ENCODE results near the gene MTNR1A.

Gene MTNR1A

DNA sequence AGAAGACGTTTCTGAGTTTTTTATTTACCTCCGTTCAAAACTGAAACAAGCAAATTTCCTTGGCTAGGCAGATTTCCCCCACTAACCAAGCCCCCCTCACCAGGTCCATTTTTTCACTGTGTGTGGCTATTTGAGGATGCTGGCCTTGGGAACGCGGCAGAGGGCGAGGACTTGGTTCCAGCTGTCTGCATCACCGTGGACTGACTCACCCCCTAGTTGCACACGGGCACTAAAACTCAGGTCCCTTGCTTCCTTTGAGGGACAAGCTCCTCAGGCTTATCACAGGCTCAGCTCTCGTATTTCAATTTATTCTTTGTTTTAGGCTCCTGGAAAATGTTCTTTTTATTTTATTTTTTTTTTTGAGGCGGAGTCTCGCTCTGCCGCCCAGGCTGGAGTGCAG is 8.4 kb upstream of the MTNR1A start:
- no peak for DNase-seq (ENCODE audit: low read depth, low spot score)
- no CpG with 5 or more reads among the region's 11 CpGs for WGBS (ENCODE audit: insufficient coverage, insufficient read length)

DNA sequence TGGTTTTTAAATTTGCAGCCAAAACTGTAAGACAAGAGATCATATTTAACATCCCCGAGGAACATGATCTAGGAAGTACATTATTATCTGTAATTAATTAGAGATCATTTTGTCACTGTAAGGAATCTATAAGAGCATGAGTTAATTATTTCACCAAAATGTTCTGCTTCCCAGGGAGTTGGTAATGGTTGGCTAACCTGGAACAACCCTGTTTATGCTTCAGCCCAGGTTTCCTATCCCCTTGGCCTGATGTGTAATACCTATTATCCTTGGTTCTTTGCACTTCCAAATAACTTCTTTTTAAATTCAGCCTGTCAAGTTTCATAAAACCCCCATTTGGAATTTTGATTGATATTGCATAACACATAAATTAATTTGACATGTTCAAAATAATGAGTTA is 6.4 kb upstream of the MTNR1A start:
- no CpG with 5 or more reads among the region's 1 CpG for WGBS (ENCODE audit: insufficient coverage, insufficient read length)

More for the DNA sequence above, 8.4 kb upstream of the MTNR1A start:
- Histone ChIP-seq H3K9me3 (ENCODE audit: control insufficient read depth, insufficient read depth, low read length) (no peaks in the 10 kb centered on the region), H3K4me1 (ENCODE audit: control insufficient read depth, insufficient read depth, low read length) (no peaks in the 10 kb centered on the region), H3K27me3 (ENCODE audit: control insufficient read depth, insufficient read depth, low read length) (no peaks in the 10 kb centered on the region), H3K27ac (ENCODE audit: low read length) (no peak overlapping the region), H3K4me3 (ENCODE audit: low read length) (no peak overlapping the region), H3K36me3 (ENCODE audit: control insufficient read depth, insufficient read depth, low read length) (no peaks in the 10 kb centered on the region)

DNA sequence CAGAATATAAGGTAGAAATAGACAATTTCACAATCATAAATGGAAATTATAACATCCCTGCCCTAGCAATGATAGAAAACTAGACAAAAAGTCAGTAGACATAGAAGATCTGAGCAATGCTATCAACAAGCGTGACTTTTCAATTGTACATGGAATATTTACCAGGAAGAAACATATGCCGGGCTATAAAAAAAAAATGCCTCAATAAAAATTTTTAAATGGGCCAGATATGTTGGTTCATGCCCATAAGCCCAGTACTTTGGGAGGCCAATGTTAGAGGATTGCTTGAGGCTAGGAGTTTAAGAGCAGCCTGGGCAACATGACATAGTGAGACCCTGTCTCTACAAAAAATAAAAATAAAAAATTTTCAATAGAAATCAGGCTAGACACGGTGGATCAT is 5.3 kb upstream of the MTNR1A start:
- WGBS (ENCODE audit: insufficient coverage, insufficient read length), result no CpG with 5 or more reads among the region's 3 CpGs
- DNase-seq (ENCODE audit: low read depth, low spot score), result no peak
- Histone ChIP-seq H3K27ac (ENCODE audit: low read length) (no peak overlapping the region), H3K9me3 (ENCODE audit: control insufficient read depth, insufficient read depth, low read length) (no peaks in the 10 kb centered on the region), H3K36me3 (ENCODE audit: control insufficient read depth, insufficient read depth, low read length) (no peaks in the 10 kb centered on the region), H3K4me3 (ENCODE audit: low read length) (no peak overlapping the region), H3K4me1 (ENCODE audit: control insufficient read depth, insufficient read depth, low read length) (no peaks in the 10 kb centered on the region), H3K27me3 (ENCODE audit: control insufficient read depth, insufficient read depth, low read length) (no peaks in the 10 kb centered on the region; the same call in 1 of the 2 replicates)

More for the DNA sequence above, 6.4 kb upstream of the MTNR1A start:
- no peaks in the 10 kb centered on the region for H3K27me3 ChIP-seq (ENCODE audit: control insufficient read depth, insufficient read depth, low read length)
- H3K4me1 ChIP-seq (ENCODE audit: control insufficient read depth, insufficient read depth, low read length), result no peaks in the 10 kb centered on the region
- no peak for DNase-seq (ENCODE audit: low read depth, low spot score)
- no peaks in the 10 kb centered on the region for H3K9me3 ChIP-seq (ENCODE audit: control insufficient read depth, insufficient read depth, low read length)
- H3K4me3 ChIP-seq (ENCODE audit: low read length), result no peak overlapping the region
- H3K27ac ChIP-seq (ENCODE audit: low read length), result no peak overlapping the region
- H3K36me3 ChIP-seq (ENCODE audit: control insufficient read depth, insufficient read depth, low read length), result no peaks in the 10 kb centered on the region

DNA sequence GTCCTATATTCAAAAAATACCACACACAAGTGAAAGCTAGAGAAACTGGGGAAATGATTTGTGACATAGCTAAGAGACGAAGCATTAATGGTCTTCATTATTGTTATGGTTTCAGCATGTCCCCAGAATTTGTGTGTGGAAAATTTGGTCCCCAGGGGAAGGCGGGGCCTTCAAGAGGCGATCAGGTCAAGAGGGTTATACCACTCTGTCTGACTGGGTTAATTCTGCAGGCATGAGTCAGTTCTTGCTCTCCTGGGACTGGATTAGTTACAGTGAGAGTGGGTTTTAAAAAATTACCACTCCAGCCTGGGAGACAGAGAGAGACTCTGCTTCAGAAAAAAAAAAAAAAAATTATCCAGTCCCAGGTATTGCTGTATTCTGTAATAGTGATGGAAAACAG is 2.1 kb upstream of the MTNR1A start:
- Histone ChIP-seq H3K36me3 (ENCODE audit: control insufficient read depth, insufficient read depth, low read length) (no peaks in the 10 kb centered on the region), H3K4me1 (ENCODE audit: control insufficient read depth, insufficient read depth, low read length) (no peaks in the 10 kb centered on the region), H3K4me3 (ENCODE audit: low read length) (no peak overlapping the region), H3K9me3 (ENCODE audit: control insufficient read depth, insufficient read depth, low read length) (no peaks in the 10 kb centered on the region), H3K27ac (ENCODE audit: low read length) (no peak overlapping the region), H3K27me3 (ENCODE audit: control insufficient read depth, insufficient read depth, low read length) (no peaks in the 10 kb centered on the region; the same call in 1 of the 2 replicates)
- WGBS (ENCODE audit: insufficient coverage, insufficient read length), result no CpG with 5 or more reads among the region's 3 CpGs
- DNase-seq (ENCODE audit: low read depth, low spot score), result no peak

DNA sequence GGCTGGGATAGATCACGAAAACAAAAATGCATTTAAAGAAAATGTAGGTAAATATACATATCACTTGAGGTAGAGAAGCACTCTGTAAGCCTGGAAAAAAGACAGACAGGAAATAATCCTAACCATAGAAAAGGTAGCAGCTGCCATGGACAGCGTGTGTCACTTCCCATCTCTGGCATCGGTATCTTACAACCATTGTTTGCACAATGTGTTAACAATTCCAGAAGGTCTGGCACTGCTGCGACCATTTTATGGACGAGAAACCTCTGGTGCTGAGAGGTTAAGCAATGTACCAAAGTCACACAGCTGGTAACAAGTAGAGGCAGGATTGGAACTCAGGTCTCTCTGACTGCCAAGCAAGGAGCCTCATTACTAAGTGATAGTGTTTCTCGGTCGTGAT is 1.7 kb upstream of the MTNR1A start:
- Histone ChIP-seq H3K27me3 (ENCODE audit: control insufficient read depth, insufficient read depth, low read length) (no peaks in the 10 kb centered on the region; the same call in 1 of the 2 replicates), H3K27ac (ENCODE audit: low read length) (no peak overlapping the region), H3K9me3 (ENCODE audit: control insufficient read depth, insufficient read depth, low read length) (no peaks in the 10 kb centered on the region), H3K36me3 (ENCODE audit: control insufficient read depth, insufficient read depth, low read length) (no peaks in the 10 kb centered on the region), H3K4me3 (ENCODE audit: low read length) (no peak overlapping the region), H3K4me1 (ENCODE audit: control insufficient read depth, insufficient read depth, low read length) (no peaks in the 10 kb centered on the region)
- no CpG with 5 or more reads among the region's 7 CpGs for WGBS (ENCODE audit: insufficient coverage, insufficient read length)
- DNase-seq (ENCODE audit: low read depth, low spot score), result no peak

DNA sequence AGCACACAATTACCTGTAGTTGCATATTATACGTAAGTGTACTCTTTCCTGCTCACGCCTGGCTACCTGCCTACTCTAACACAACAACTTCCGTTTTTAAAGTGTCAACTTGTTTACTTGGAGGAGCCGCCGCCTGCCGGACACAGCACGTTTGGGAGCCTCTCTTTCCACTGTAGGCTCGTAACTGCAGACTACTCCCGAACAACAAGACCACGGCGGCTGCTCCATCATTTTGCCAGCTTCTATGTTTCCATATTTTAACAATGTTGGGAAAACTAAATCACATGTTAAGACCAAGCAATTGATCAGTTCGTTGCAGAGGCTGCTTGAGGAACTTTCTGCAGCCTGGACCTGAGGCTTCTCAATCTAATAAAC is 841 bp downstream of the MTNR1A start:
- Histone ChIP-seq H3K27me3 (ENCODE audit: control insufficient read depth, insufficient read depth, low read length) (no peaks in the 10 kb centered on the region; the same call in 1 of the 2 replicates), H3K4me3 (ENCODE audit: low read length) (peak overlapping the region; percentile 67; the same call in 1 of the 2 replicates), H3K9me3 (ENCODE audit: control insufficient read depth, insufficient read depth, low read length) (no peaks in the 10 kb centered on the region), H3K27ac (ENCODE audit: low read length) (no peak overlapping the region), H3K36me3 (ENCODE audit: control insufficient read depth, insufficient read depth, low read length) (no peaks in the 10 kb centered on the region), H3K4me1 (ENCODE audit: control insufficient read depth, insufficient read depth, low read length) (no peaks in the 10 kb centered on the region)
- no CpG with 5 or more reads among the region's 12 CpGs for WGBS (ENCODE audit: insufficient coverage, insufficient read length)
- no peak for DNase-seq (ENCODE audit: low read depth, low spot score)

DNA sequence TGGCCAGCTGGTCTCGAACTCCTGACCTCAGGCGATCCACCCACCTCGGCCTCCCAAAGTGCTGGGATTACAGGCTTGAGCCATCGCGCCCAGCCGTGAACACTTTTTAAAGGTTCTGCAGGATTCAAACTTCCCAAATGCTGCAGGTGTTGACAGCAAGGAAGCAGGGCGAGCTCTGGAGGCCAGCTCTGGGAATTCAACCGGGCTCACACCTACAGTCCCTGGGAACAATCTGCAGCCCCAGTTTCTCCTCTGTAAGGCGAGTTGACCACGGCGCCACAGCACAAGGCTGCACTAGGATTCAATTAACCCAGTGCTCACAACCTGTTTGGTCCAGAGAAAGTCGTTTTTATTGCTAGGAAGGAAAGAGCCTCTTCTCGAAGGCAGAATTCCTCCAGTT is 1.6 kb downstream of the MTNR1A start:
- no peak for DNase-seq (ENCODE audit: low read depth, low spot score)
- H3K27ac ChIP-seq (ENCODE audit: low read length), result no peak overlapping the region
- no peak overlapping the region for H3K4me3 ChIP-seq (ENCODE audit: low read length)
- no peaks in the 10 kb centered on the region for H3K9me3 ChIP-seq (ENCODE audit: control insufficient read depth, insufficient read depth, low read length)
- WGBS (ENCODE audit: insufficient coverage, insufficient read length), result no CpG with 5 or more reads among the region's 13 CpGs
- H3K4me1 ChIP-seq (ENCODE audit: control insufficient read depth, insufficient read depth, low read length), result no peaks in the 10 kb centered on the region
- no peaks in the 10 kb centered on the region; the same call in 1 of the 2 replicates for H3K27me3 ChIP-seq (ENCODE audit: control insufficient read depth, insufficient read depth, low read length)
- H3K36me3 ChIP-seq (ENCODE audit: control insufficient read depth, insufficient read depth, low read length), result no peaks in the 10 kb centered on the region

DNA sequence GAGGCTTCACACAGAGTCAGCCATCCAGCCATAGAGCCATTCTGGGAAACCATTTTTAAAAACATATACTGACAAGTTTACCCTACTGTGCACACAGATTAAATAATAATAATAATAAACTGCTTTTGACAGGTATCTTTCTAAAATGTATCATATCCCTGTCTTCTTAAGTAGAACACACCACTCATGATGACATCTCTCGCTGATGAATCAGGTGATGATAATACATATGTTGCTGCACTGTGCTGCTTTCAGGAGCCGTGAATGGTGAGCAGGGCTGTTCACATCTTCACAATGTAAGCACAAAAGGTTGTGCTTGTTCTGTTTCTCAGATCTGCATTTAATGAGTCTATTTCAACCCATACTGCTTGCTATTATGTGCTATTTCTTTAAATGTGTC is 3.5 kb downstream of the MTNR1A start:
- Histone ChIP-seq H3K36me3 (ENCODE audit: control insufficient read depth, insufficient read depth, low read length) (no peaks in the 10 kb centered on the region), H3K4me1 (ENCODE audit: control insufficient read depth, insufficient read depth, low read length) (no peaks in the 10 kb centered on the region), H3K9me3 (ENCODE audit: control insufficient read depth, insufficient read depth, low read length) (no peaks in the 10 kb centered on the region), H3K4me3 (ENCODE audit: low read length) (no peak overlapping the region), H3K27me3 (ENCODE audit: control insufficient read depth, insufficient read depth, low read length) (no peaks in the 10 kb centered on the region; the same call in 1 of the 2 replicates), H3K27ac (ENCODE audit: low read length) (no peak overlapping the region)
- no peak for DNase-seq (ENCODE audit: low read depth, low spot score)
- WGBS (ENCODE audit: insufficient coverage, insufficient read length), result no CpG with 5 or more reads among the region's 2 CpGs

DNA sequence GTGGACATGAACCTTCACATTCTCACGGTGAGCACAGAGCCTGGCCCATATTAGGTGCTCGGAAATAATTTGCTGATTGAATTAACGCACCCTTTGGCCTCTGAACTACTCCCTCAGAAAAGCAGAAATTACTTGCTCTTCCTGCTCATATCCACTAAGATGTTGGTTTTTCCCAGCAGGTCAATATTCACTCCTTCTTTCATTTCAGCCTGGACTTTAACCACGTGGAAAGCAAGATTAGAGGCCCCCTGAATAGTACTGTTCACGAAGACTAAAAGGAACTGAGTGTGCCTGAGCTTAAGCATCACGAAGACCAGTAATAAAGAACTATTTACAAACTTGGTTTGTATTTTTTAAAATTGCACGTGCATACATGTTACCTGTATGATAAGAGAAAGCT is 9.9 kb downstream of the MTNR1A start:
- no peaks in the 10 kb centered on the region for H3K36me3 ChIP-seq (ENCODE audit: control insufficient read depth, insufficient read depth, low read length)
- H3K27me3 ChIP-seq (ENCODE audit: control insufficient read depth, insufficient read depth, low read length), result no peaks in the 10 kb centered on the region
- no peak overlapping the region for H3K27ac ChIP-seq (ENCODE audit: low read length)
- H3K9me3 ChIP-seq (ENCODE audit: control insufficient read depth, insufficient read depth, low read length), result no peaks in the 10 kb centered on the region; the same call in 1 of the 2 replicates
- DNase-seq (ENCODE audit: low read depth, low spot score), result no peak
- H3K4me3 ChIP-seq (ENCODE audit: low read length), result no peak overlapping the region
- no CpG with 5 or more reads among the region's 7 CpGs for WGBS (ENCODE audit: insufficient coverage, insufficient read length)
- no peaks in the 10 kb centered on the region for H3K4me1 ChIP-seq (ENCODE audit: control insufficient read depth, insufficient read depth, low read length)

DNA sequence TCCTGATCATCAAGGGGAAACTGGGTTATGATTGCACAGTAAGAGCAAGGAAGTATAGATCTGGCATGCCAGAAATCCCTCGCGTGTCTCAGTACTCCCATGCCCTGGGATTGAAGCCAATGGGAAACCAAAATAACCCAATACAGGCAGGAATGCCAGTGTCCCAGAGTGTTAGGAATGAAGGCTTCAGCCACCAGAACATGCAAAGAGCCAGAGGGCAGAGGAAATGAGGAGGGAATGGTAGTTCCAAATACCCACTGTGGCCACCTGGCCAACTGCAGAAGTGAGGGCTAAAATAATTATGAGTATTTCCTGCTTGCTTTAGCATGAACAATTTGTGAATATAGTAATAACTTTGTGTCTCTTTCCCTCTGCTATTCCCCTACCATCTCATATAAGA is 12.2 kb downstream of the MTNR1A start:
- no peak for DNase-seq (ENCODE audit: low read depth, low spot score)
- no peaks in the 10 kb centered on the region; the same call in 1 of the 2 replicates for H3K9me3 ChIP-seq (ENCODE audit: control insufficient read depth, insufficient read depth, low read length)
- WGBS (ENCODE audit: insufficient coverage, insufficient read length), result no CpG with 5 or more reads among the region's 2 CpGs
- no peaks in the 10 kb centered on the region for H3K36me3 ChIP-seq (ENCODE audit: control insufficient read depth, insufficient read depth, low read length)
- no peaks in the 10 kb centered on the region for H3K27me3 ChIP-seq (ENCODE audit: control insufficient read depth, insufficient read depth, low read length)
- H3K4me3 ChIP-seq (ENCODE audit: low read length), result no peak overlapping the region
- no peaks in the 10 kb centered on the region for H3K4me1 ChIP-seq (ENCODE audit: control insufficient read depth, insufficient read depth, low read length)
- H3K27ac ChIP-seq (ENCODE audit: low read length), result no peak overlapping the region

DNA sequence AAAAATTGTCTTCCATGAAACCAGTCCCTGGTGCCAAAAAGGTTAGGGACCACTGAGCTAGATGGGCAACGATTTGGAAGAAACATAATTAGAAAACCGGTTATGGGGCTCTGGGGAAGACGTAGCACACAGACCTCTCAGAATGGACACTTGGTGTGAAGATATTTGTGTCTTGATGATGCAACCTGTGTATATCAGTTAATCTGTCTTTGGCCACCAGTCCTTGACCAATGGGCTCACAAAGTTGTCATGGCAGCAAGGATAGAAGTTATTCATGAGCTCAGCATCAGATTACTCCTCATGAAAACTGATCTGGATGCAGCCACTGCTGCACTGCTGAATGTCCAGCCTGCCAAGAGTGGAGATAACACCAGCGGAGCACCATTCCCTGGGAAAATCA is 13.6 kb downstream of the MTNR1A start:
- WGBS (ENCODE audit: insufficient coverage, insufficient read length), result no CpG with 5 or more reads among the region's 4 CpGs
- Histone ChIP-seq H3K36me3 (ENCODE audit: control insufficient read depth, insufficient read depth, low read length) (no peaks in the 10 kb centered on the region), H3K27ac (ENCODE audit: low read length) (no peak overlapping the region), H3K4me1 (ENCODE audit: control insufficient read depth, insufficient read depth, low read length) (no peaks in the 10 kb centered on the region), H3K27me3 (ENCODE audit: control insufficient read depth, insufficient read depth, low read length) (no peaks in the 10 kb centered on the region), H3K4me3 (ENCODE audit: low read length) (no peak overlapping the region), H3K9me3 (ENCODE audit: control insufficient read depth, insufficient read depth, low read length) (no peaks in the 10 kb centered on the region; the same call in 1 of the 2 replicates)
- no peak for DNase-seq (ENCODE audit: low read depth, low spot score)

All from iPS DF 6.9 (cell line).